ENCODE measurements around the gene GRAMD2B.
A peak's percentile ranks its signal among the peaks of the same experiment; 100 is the strongest.

Gene GRAMD2B

GRCh38 chr5:126525630-126526245 lies 102.5 kb downstream of the GRAMD2B start:
- Histone ChIP-seq H3K27ac (ENCODE audit: low read depth in 2 of 2, low read length in 2 of 2) (peak overlapping the region; percentile 58 to 66), H3K9me3 (ENCODE audit: control insufficient read depth in 2 of 2, low read length in 2 of 2) (no peaks in the 10 kb centered on the region), H3K4me1 (ENCODE audit: control insufficient read depth in 2 of 2, insufficient read depth in 2 of 2, low read length in 2 of 2) (peaks cover 0 to 3% of the 10 kb centered on the region in 2 donors), H3K9ac (ENCODE audit: low read depth in 1 of 2, low read length in 2 of 2) (peak overlapping the region in 1 of 2 donors; percentile 62), H3K36me3 (ENCODE audit: control insufficient read depth in 2 of 2, insufficient read depth in 2 of 2, low read length in 2 of 2) (no peaks in the 10 kb centered on the region), H3K4me3 (ENCODE audit: low read length in 2 of 2) (no peak overlapping the region), H3K27me3 (ENCODE audit: control insufficient read depth in 2 of 2, insufficient read depth in 2 of 2, low read length in 2 of 2) (no peaks in the 10 kb centered on the region)

GRCh38 chr5:126526493-126526892 lies 103.3 kb downstream of the GRAMD2B start:
- H3K36me3 ChIP-seq (ENCODE audit: control insufficient read depth in 2 of 2, insufficient read depth in 2 of 2, low read length in 2 of 2) = no peaks in the 10 kb centered on the region
- H3K27me3 ChIP-seq (ENCODE audit: control insufficient read depth in 2 of 2, insufficient read depth in 2 of 2, low read length in 2 of 2) = no peaks in the 10 kb centered on the region
- H3K4me1 ChIP-seq (ENCODE audit: control insufficient read depth in 2 of 2, insufficient read depth in 2 of 2, low read length in 2 of 2) = peaks cover 0 to 7% of the 10 kb centered on the region in 2 donors
- H3K9me3 ChIP-seq (ENCODE audit: control insufficient read depth in 2 of 2, low read length in 2 of 2) = no peaks in the 10 kb centered on the region
- no peak overlapping the region for H3K27ac ChIP-seq (ENCODE audit: low read depth in 2 of 2, low read length in 2 of 2)
- H3K4me3 ChIP-seq (ENCODE audit: low read length in 2 of 2) = no peak overlapping the region
- no peak overlapping the region for H3K9ac ChIP-seq (ENCODE audit: low read depth in 1 of 2, low read length in 2 of 2)

- Histone ChIP-seq H3K27ac (ENCODE audit: low read depth in 2 of 2, low read length in 2 of 2) (no peak overlapping the region), H3K27me3 (ENCODE audit: control insufficient read depth in 2 of 2, insufficient read depth in 2 of 2, low read length in 2 of 2) (no peaks in the 10 kb centered on the region), H3K36me3 (ENCODE audit: control insufficient read depth in 2 of 2, insufficient read depth in 2 of 2, low read length in 2 of 2) (no peaks in the 10 kb centered on the region), H3K9ac (ENCODE audit: low read depth in 1 of 2, low read length in 2 of 2) (no peak overlapping the region), H3K4me3 (ENCODE audit: low read length in 2 of 2) (no peak overlapping the region), H3K4me1 (ENCODE audit: control insufficient read depth in 2 of 2, insufficient read depth in 2 of 2, low read length in 2 of 2) (peaks cover 5 to 11% of the 10 kb centered on the region in 2 donors), H3K9me3 (ENCODE audit: control insufficient read depth in 2 of 2, low read length in 2 of 2) (no peaks in the 10 kb centered on the region)
Measured at GRCh38 chr5:126527158-126527557, 103.9 kb downstream of the GRAMD2B start.

GRCh38 chr5:126527892-126528291 lies 104.7 kb downstream of the GRAMD2B start:
- Histone ChIP-seq H3K9me3 (ENCODE audit: control insufficient read depth in 2 of 2, low read length in 2 of 2) (no peaks in the 10 kb centered on the region), H3K4me3 (ENCODE audit: low read length in 2 of 2) (no peak overlapping the region), H3K9ac (ENCODE audit: low read depth in 1 of 2, low read length in 2 of 2) (no peak overlapping the region), H3K27me3 (ENCODE audit: control insufficient read depth in 2 of 2, insufficient read depth in 2 of 2, low read length in 2 of 2) (no peaks in the 10 kb centered on the region), H3K27ac (ENCODE audit: low read depth in 2 of 2, low read length in 2 of 2) (no peak overlapping the region), H3K36me3 (ENCODE audit: control insufficient read depth in 2 of 2, insufficient read depth in 2 of 2, low read length in 2 of 2) (no peaks in the 10 kb centered on the region), H3K4me1 (ENCODE audit: control insufficient read depth in 2 of 2, insufficient read depth in 2 of 2, low read length in 2 of 2) (peaks cover 5 to 11% of the 10 kb centered on the region in 2 donors)

- Histone ChIP-seq H3K27me3 (ENCODE audit: control insufficient read depth in 2 of 2, insufficient read depth in 2 of 2, low read length in 2 of 2) (no peaks in the 10 kb centered on the region), H3K9me3 (ENCODE audit: control insufficient read depth in 2 of 2, low read length in 2 of 2) (no peaks in the 10 kb centered on the region), H3K27ac (ENCODE audit: low read depth in 2 of 2, low read length in 2 of 2) (peak overlapping the region; percentile 47 to 49), H3K4me3 (ENCODE audit: low read length in 2 of 2) (no peak overlapping the region), H3K9ac (ENCODE audit: low read depth in 1 of 2, low read length in 2 of 2) (peak overlapping the region in 1 of 2 donors; percentile 27), H3K36me3 (ENCODE audit: control insufficient read depth in 2 of 2, insufficient read depth in 2 of 2, low read length in 2 of 2) (no peaks in the 10 kb centered on the region), H3K4me1 (ENCODE audit: control insufficient read depth in 2 of 2, insufficient read depth in 2 of 2, low read length in 2 of 2) (peaks cover 5 to 8% of the 10 kb centered on the region in 2 donors)
Measured at GRCh38 chr5:126531543-126532120, 108.4 kb downstream of the GRAMD2B start.

- peaks cover 5 to 15% of the 10 kb centered on the region in 2 donors for H3K4me1 ChIP-seq (ENCODE audit: control insufficient read depth in 2 of 2, insufficient read depth in 2 of 2, low read length in 2 of 2)
- no peaks in the 10 kb centered on the region for H3K9me3 ChIP-seq (ENCODE audit: control insufficient read depth in 2 of 2, low read length in 2 of 2)
- no peaks in the 10 kb centered on the region for H3K27me3 ChIP-seq (ENCODE audit: control insufficient read depth in 2 of 2, insufficient read depth in 2 of 2, low read length in 2 of 2)
- no peaks in the 10 kb centered on the region for H3K36me3 ChIP-seq (ENCODE audit: control insufficient read depth in 2 of 2, insufficient read depth in 2 of 2, low read length in 2 of 2)
- H3K9ac ChIP-seq (ENCODE audit: low read depth in 1 of 2, low read length in 2 of 2) = no peak overlapping the region
- no peak overlapping the region for H3K27ac ChIP-seq (ENCODE audit: low read depth in 2 of 2, low read length in 2 of 2)
- H3K4me3 ChIP-seq (ENCODE audit: low read length in 2 of 2) = no peak overlapping the region
Measured at GRCh38 chr5:126534553-126534952, 111.3 kb downstream of the GRAMD2B start.

GRCh38 chr5:126535856-126536545 lies 112.8 kb downstream of the GRAMD2B start:
- Histone ChIP-seq H3K27ac (ENCODE audit: low read depth in 2 of 2, low read length in 2 of 2) (no peak overlapping the region), H3K36me3 (ENCODE audit: control insufficient read depth in 2 of 2, insufficient read depth in 2 of 2, low read length in 2 of 2) (no peaks in the 10 kb centered on the region), H3K4me1 (ENCODE audit: control insufficient read depth in 2 of 2, insufficient read depth in 2 of 2, low read length in 2 of 2) (peaks cover 5 to 15% of the 10 kb centered on the region in 2 donors), H3K27me3 (ENCODE audit: control insufficient read depth in 2 of 2, insufficient read depth in 2 of 2, low read length in 2 of 2) (no peaks in the 10 kb centered on the region), H3K4me3 (ENCODE audit: low read length in 2 of 2) (no peak overlapping the region), H3K9me3 (ENCODE audit: control insufficient read depth in 2 of 2, low read length in 2 of 2) (no peaks in the 10 kb centered on the region), H3K9ac (ENCODE audit: low read depth in 1 of 2, low read length in 2 of 2) (no peak overlapping the region)

GRCh38 chr5:126536874-126537273 lies 113.7 kb downstream of the GRAMD2B start:
- Histone ChIP-seq H3K9me3 (ENCODE audit: control insufficient read depth in 2 of 2, low read length in 2 of 2) (no peaks in the 10 kb centered on the region), H3K27ac (ENCODE audit: low read depth in 2 of 2, low read length in 2 of 2) (no peak overlapping the region), H3K4me3 (ENCODE audit: low read length in 2 of 2) (no peak overlapping the region), H3K9ac (ENCODE audit: low read depth in 1 of 2, low read length in 2 of 2) (no peak overlapping the region), H3K4me1 (ENCODE audit: control insufficient read depth in 2 of 2, insufficient read depth in 2 of 2, low read length in 2 of 2) (peaks cover 2 to 8% of the 10 kb centered on the region in 2 donors), H3K36me3 (ENCODE audit: control insufficient read depth in 2 of 2, insufficient read depth in 2 of 2, low read length in 2 of 2) (no peaks in the 10 kb centered on the region), H3K27me3 (ENCODE audit: control insufficient read depth in 2 of 2, insufficient read depth in 2 of 2, low read length in 2 of 2) (no peaks in the 10 kb centered on the region)

- peaks cover 0 to 9% of the 10 kb centered on the region in 2 donors for H3K4me1 ChIP-seq (ENCODE audit: control insufficient read depth in 2 of 2, insufficient read depth in 2 of 2, low read length in 2 of 2)
- H3K27ac ChIP-seq (ENCODE audit: low read depth in 2 of 2, low read length in 2 of 2) = peak overlapping the region in 1 of 2 donors; percentile 56
- no peak overlapping the region for H3K9ac ChIP-seq (ENCODE audit: low read depth in 1 of 2, low read length in 2 of 2)
- no peaks in the 10 kb centered on the region for H3K36me3 ChIP-seq (ENCODE audit: control insufficient read depth in 2 of 2, insufficient read depth in 2 of 2, low read length in 2 of 2)
- no peaks in the 10 kb centered on the region for H3K27me3 ChIP-seq (ENCODE audit: control insufficient read depth in 2 of 2, insufficient read depth in 2 of 2, low read length in 2 of 2)
- no peaks in the 10 kb centered on the region for H3K9me3 ChIP-seq (ENCODE audit: control insufficient read depth in 2 of 2, low read length in 2 of 2)
- H3K4me3 ChIP-seq (ENCODE audit: low read length in 2 of 2) = no peak overlapping the region
Measured at GRCh38 chr5:126538579-126538978, 115.4 kb downstream of the GRAMD2B start.

- no peaks in the 10 kb centered on the region for H3K36me3 ChIP-seq (ENCODE audit: control insufficient read depth in 2 of 2, insufficient read depth in 2 of 2, low read length in 2 of 2)
- no peaks in the 10 kb centered on the region for H3K27me3 ChIP-seq (ENCODE audit: control insufficient read depth in 2 of 2, insufficient read depth in 2 of 2, low read length in 2 of 2)
- H3K4me3 ChIP-seq (ENCODE audit: low read length in 2 of 2) = no peak overlapping the region
- H3K4me1 ChIP-seq (ENCODE audit: control insufficient read depth in 2 of 2, insufficient read depth in 2 of 2, low read length in 2 of 2) = peaks cover 0 to 9% of the 10 kb centered on the region in 2 donors
- H3K9ac ChIP-seq (ENCODE audit: low read depth in 1 of 2, low read length in 2 of 2) = no peak overlapping the region
- no peak overlapping the region for H3K27ac ChIP-seq (ENCODE audit: low read depth in 2 of 2, low read length in 2 of 2)
- no peaks in the 10 kb centered on the region for H3K9me3 ChIP-seq (ENCODE audit: control insufficient read depth in 2 of 2, low read length in 2 of 2)
Measured at GRCh38 chr5:126540631-126541030, 117.4 kb downstream of the GRAMD2B start.
